ENCODE data around the gene AHCTF1. TPM values are rescaled to one million over a fixed set of nuclear protein-coding genes. Genes with fewer than 3 reads are reported as not detected.
A peak's percentile ranks its signal among the peaks of the same experiment; 100 is the strongest.
"Not testable (repeated sequence)": the region's sequence is repeated elsewhere in the genome, so short reads cannot be mapped to it uniquely, and the experiment has no call there.

Gene AHCTF1
- total RNA-seq, 1 donor = 32.6 TPM

DNA sequence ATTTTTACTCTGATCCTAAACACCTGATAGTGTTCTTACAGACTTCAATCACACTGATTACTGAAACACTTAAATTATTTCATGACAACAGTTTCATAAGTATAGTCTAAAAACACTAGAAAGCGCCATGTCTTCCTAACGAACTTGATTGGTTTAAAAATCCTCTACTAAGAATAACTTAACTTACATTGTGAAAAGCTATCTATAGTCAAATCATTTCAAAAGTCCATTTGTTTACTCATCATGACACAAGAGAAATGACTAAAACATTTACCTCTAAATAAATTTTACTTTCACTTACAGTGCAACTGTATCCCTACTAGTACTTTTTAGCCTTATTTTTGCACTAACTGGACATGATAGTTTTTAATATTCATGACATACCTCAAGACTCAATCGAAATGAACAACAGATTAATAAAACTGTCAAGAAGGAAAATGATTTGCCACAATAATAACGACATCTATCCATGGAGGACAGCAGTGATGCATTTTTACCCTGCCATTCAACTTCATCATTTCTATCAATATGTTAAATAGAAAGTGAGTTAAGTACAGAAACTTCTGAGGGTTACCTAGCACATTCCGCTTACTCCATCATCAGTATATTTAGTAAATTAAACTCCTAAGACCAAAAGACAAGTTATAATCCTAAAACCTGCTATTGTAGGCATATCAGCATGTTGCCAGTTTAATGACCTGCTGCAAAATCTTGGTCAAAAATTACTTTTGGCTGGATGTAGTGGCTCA, 38.4 kb downstream of the AHCTF1 start:
- no peaks in the 10 kb centered on the region for H3K27me3 ChIP-seq (ENCODE audit: insufficient read depth, low read length)
- H3K4me1 ChIP-seq (ENCODE audit: insufficient read depth, low read length) = no peaks in the 10 kb centered on the region
- peak overlapping the region; percentile 13 for H3K27ac ChIP-seq (ENCODE audit: low read depth, low read length)
- H3K79me2 ChIP-seq (ENCODE audit: insufficient read depth, low read length) = no peaks in the 10 kb centered on the region
- TF ChIP-seq CTCF (IDR thresholded peaks at IDR 0.05; ENCODE audit: extremely low read depth, low read depth, low read length) = no peak
- no peak overlapping the region for H3K4me3 ChIP-seq (ENCODE audit: insufficient read depth, low read length)
- no peaks in the 10 kb centered on the region for H3K9me3 ChIP-seq (ENCODE audit: low read depth, low read length)
- no peak overlapping the region for H2AFZ ChIP-seq (ENCODE audit: low read length)
- no peak for DNase-seq (ENCODE audit: insufficient read length, low spot score, missing footprints)
- H4K20me1 ChIP-seq (ENCODE audit: insufficient read depth, low read length) = no peaks in the 10 kb centered on the region
- H3K4me2 ChIP-seq (ENCODE audit: insufficient read depth, low read length) = no peak overlapping the region
- peaks cover 70% of the 10 kb centered on the region for H3K36me3 ChIP-seq (ENCODE audit: insufficient read depth, low read length)

- H3K27ac ChIP-seq (ENCODE audit: low read depth, low read length) = no peak overlapping the region
- H3K9me3 ChIP-seq (ENCODE audit: low read depth, low read length) = no peaks in the 10 kb centered on the region
- no peaks in the 10 kb centered on the region for H3K4me1 ChIP-seq (ENCODE audit: insufficient read depth, low read length)
- no peaks in the 10 kb centered on the region for H3K79me2 ChIP-seq (ENCODE audit: insufficient read depth, low read length)
- H4K20me1 ChIP-seq (ENCODE audit: insufficient read depth, low read length) = no peaks in the 10 kb centered on the region
- TF ChIP-seq CTCF (IDR thresholded peaks at IDR 0.05; ENCODE audit: extremely low read depth, low read depth, low read length) = no peak
- H3K36me3 ChIP-seq (ENCODE audit: insufficient read depth, low read length) = peaks cover 74% of the 10 kb centered on the region
- H3K4me3 ChIP-seq (ENCODE audit: insufficient read depth, low read length) = no peak overlapping the region
- H3K4me2 ChIP-seq (ENCODE audit: insufficient read depth, low read length) = no peak overlapping the region
- H2AFZ ChIP-seq (ENCODE audit: low read length) = no peak overlapping the region
- no peak for DNase-seq (ENCODE audit: insufficient read length, low spot score, missing footprints)
- no peaks in the 10 kb centered on the region for H3K27me3 ChIP-seq (ENCODE audit: insufficient read depth, low read length)
Observed at GRCh38 chr1:246891105-246891504, 40.6 kb downstream of the AHCTF1 start.

DNA sequence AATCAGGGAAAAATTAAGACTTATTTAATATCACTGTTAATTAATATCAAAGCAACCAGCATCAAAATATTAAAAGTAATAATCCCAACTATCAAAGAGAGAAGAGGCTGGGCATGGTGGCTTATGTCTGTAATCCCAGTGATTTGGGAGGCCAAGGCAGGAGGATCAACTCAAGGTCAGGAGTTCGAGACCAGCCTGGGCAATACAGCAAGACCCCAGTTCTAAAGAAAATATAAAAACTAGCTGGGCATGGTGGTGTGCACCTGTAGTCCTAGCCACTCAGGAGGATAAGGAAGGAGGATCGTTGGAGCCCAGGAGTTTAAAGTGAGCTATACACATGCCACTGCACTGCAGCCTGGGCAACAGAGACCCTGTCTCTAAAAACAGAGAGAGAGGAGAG, 43.2 kb downstream of the AHCTF1 start:
- no peaks in the 10 kb centered on the region for H3K9me3 ChIP-seq (ENCODE audit: low read depth, low read length)
- no peak overlapping the region for H3K4me2 ChIP-seq (ENCODE audit: insufficient read depth, low read length)
- H4K20me1 ChIP-seq (ENCODE audit: insufficient read depth, low read length) = no peaks in the 10 kb centered on the region
- H3K4me1 ChIP-seq (ENCODE audit: insufficient read depth, low read length) = no peaks in the 10 kb centered on the region
- H3K27me3 ChIP-seq (ENCODE audit: insufficient read depth, low read length) = no peaks in the 10 kb centered on the region
- H2AFZ ChIP-seq (ENCODE audit: low read length) = no peak overlapping the region
- DNase-seq (ENCODE audit: insufficient read length, low spot score, missing footprints) = no peak
- peaks cover 60% of the 10 kb centered on the region for H3K36me3 ChIP-seq (ENCODE audit: insufficient read depth, low read length)
- no peak overlapping the region for H3K4me3 ChIP-seq (ENCODE audit: insufficient read depth, low read length)
- H3K79me2 ChIP-seq (ENCODE audit: insufficient read depth, low read length) = no peaks in the 10 kb centered on the region
- TF ChIP-seq CTCF (IDR thresholded peaks at IDR 0.05; ENCODE audit: extremely low read depth, low read depth, low read length) = no peak
- no peak overlapping the region for H3K27ac ChIP-seq (ENCODE audit: low read depth, low read length)

DNA sequence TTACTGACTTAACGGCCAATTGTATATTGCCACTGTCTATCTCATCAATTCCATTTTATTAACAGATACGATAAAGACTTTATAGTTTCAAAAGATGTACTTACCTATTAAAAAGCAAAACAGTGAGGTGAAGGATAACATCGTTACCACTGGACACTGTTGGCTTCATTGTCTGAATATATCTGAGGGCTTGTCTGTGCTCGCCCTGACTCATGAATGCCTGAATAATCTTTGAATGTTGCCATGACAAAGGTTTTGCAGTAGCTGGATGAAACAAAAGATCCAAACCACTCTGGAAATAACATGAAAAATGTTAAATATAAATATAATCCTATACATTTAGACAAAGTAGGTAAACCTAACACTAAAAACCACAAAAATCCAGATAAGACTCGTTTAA, 46.4 kb downstream of the AHCTF1 start:
- H3K27me3 ChIP-seq (ENCODE audit: insufficient read depth, low read length); H4K20me1 ChIP-seq (ENCODE audit: insufficient read depth, low read length); H3K4me3 ChIP-seq (ENCODE audit: insufficient read depth, low read length); H3K4me2 ChIP-seq (ENCODE audit: insufficient read depth, low read length); H2AFZ ChIP-seq (ENCODE audit: low read length); H3K4me1 ChIP-seq (ENCODE audit: insufficient read depth, low read length); H3K79me2 ChIP-seq (ENCODE audit: insufficient read depth, low read length); DNase-seq (ENCODE audit: insufficient read length, low spot score, missing footprints); H3K9me3 ChIP-seq (ENCODE audit: low read depth, low read length): not testable (repeated sequence)
- H3K27ac ChIP-seq (ENCODE audit: low read depth, low read length) = peak overlapping the region; percentile 50
- peaks cover 56% of the 10 kb centered on the region for H3K36me3 ChIP-seq (ENCODE audit: insufficient read depth, low read length)

Measured in osteoblast (primary cell).